Liver (tissue), 9 donors: ENCODE measurements around the gene DAPK1. TPM values are rescaled to one million over a fixed set of nuclear protein-coding genes. Genes with fewer than 3 reads are reported as not detected.

Experiments
- DNase-seq: peaks from one replicate; pipeline ENCODE4 v3.0.0-alpha.2; 2017; ENCODE audit warnings: low spot score
- H3K27ac ChIP-seq, 2 donors: one replicate each; pipeline ENCODE4 v1.7.0; 2013; ENCODE audit warnings: inconsistent platforms in 2 of 2, low read length in 2 of 2, control low read depth in 1 of 2, low read depth in 1 of 2, mild to moderate bottlenecking in 1 of 2
- H3K27me3 ChIP-seq, 4 donors: one replicate each; pipeline versions ENCODE4 v1.6.1 to v1.7.0; 2013; ENCODE audit warnings: low read length in 3 of 4, inconsistent platforms in 1 of 4, mild to moderate bottlenecking in 1 of 4, moderate library complexity in 1 of 4; ENCODE audit not compliant: control insufficient read depth in 4 of 4, insufficient read depth in 4 of 4
- H3K36me3 ChIP-seq, 4 donors: one replicate each; pipeline versions ENCODE4 v1.6.1 to v1.7.0; 2013; ENCODE audit warnings: low read length in 3 of 4, mild to moderate bottlenecking in 3 of 4, low read depth in 1 of 4, moderate library complexity in 1 of 4; ENCODE audit not compliant: control insufficient read depth in 4 of 4, insufficient read depth in 3 of 4
- H3K4me1 ChIP-seq, 4 donors: one replicate each; pipeline versions ENCODE4 v1.6.1 to v1.7.0; 2013; ENCODE audit warnings: low read length in 3 of 4, mild to moderate bottlenecking in 3 of 4, moderate library complexity in 1 of 4; ENCODE audit not compliant: control insufficient read depth in 4 of 4, insufficient read depth in 4 of 4
- H3K4me3 ChIP-seq, 3 donors: one replicate each; pipeline versions ENCODE4 v1.6.1 to v1.7.0; 2013; ENCODE audit warnings: low read length in 3 of 3, control low read depth in 1 of 3, low read depth in 1 of 3, mild to moderate bottlenecking in 1 of 3
- H3K9ac ChIP-seq, 2 donors: one replicate each; pipeline ENCODE4 v1.7.0; 2013; ENCODE audit warnings: low read length in 2 of 2, mild to moderate bottlenecking in 2 of 2, moderate library complexity in 2 of 2, control low read depth in 1 of 2, low read depth in 1 of 2
- H3K9me3 ChIP-seq, 4 donors: one replicate each; pipeline versions ENCODE4 v1.6.1 to v1.7.0; 2013; ENCODE audit warnings: low read length in 3 of 4; ENCODE audit not compliant: control insufficient read depth in 4 of 4
- ATF3 ChIP-seq: IDR thresholded peaks from 2 replicates; pipeline ENCODE4 v1.6.1; 2016; ENCODE audit warnings: antibody characterized with exemption
- CTCF ChIP-seq: fragments of 150-350 bp; IDR thresholded peaks from 2 replicates; pipeline ENCODE4 v1.5.1; 2017; ENCODE audit warnings: improper control_type of control experiment, low read depth, low read length; ENCODE audit not compliant: missing input control
- EGR1 ChIP-seq, 2 donors: IDR thresholded peaks; 2 replicates each; pipeline ENCODE4 v1.6.1; 2016 to 2018; ENCODE audit warnings: antibody characterized with exemption in 2 of 2, low read depth in 2 of 2
- FOXA2 ChIP-seq: IDR thresholded peaks from 2 replicates; pipeline ENCODE4 v1.6.1; 2016; ENCODE audit warnings: antibody characterized with exemption
- HNF4A ChIP-seq, 2 donors: conservative IDR thresholded peaks; 2 replicates each; pipeline ENCODE4 v1.6.1; 2016; ENCODE audit warnings: antibody characterized with exemption in 2 of 2, mild to moderate bottlenecking in 2 of 2
- HNF4G ChIP-seq: IDR thresholded peaks from 2 replicates; pipeline ENCODE4 v1.6.1; 2016; ENCODE audit warnings: antibody characterized with exemption
- MAX ChIP-seq: IDR thresholded peaks from 2 replicates; pipeline ENCODE4 v1.6.1; 2016; ENCODE audit warnings: antibody characterized with exemption
- RAD21 ChIP-seq, 2 donors: IDR thresholded peaks; 2 replicates each; pipeline ENCODE4 v1.6.1; 2016; ENCODE audit warnings: antibody characterized with exemption in 2 of 2, mild to moderate bottlenecking in 2 of 2
- REST ChIP-seq: IDR thresholded peaks from 2 replicates; pipeline ENCODE4 v1.6.1; 2016; ENCODE audit warnings: antibody characterized with exemption, mild to moderate bottlenecking
- SP1 ChIP-seq: IDR thresholded peaks from 2 replicates; pipeline ENCODE4 v1.6.1; 2018; ENCODE audit warnings: antibody characterized with exemption, mild to moderate bottlenecking
- YY1 ChIP-seq: IDR thresholded peaks from 2 replicates; pipeline ENCODE4 v1.6.1; 2016; ENCODE audit warnings: antibody characterized with exemption, mild to moderate bottlenecking
- ZBTB33 ChIP-seq: IDR thresholded peaks from 2 replicates; pipeline ENCODE4 v1.6.1; 2016; ENCODE audit warnings: antibody characterized with exemption
- WGBS: extraction: QIAGEN DNeasy Blood & Tissue Kit; methylation state at CpG from one replicate; pipeline ENCODE4 v1.1.7; 2013; 5-methylcytosine and 5-hydroxymethylcytosine counted together
- polyA plus RNA-seq, 2 donors: library from polyadenylated mRNA; stranded (reverse) in 1 of 2; unstranded in 1 of 2; fragments of 200-250 nt in 1 of 2; fragments of >200 nt in 1 of 2; fragmentation: Nextera tagmentation in 1 of 2; extraction: Ambion mirVana in 1 of 2; gene quantifications; one replicate each; pipeline versions ENCODE4 v1.2.1 to v1.2.3, GENCODE V29; 2013 to 2015
- total RNA-seq, 2 donors: library from RNA; depleted of rRNA; stranded (reverse); fragments of >200 nt; gene quantifications; one replicate each; pipeline ENCODE4 v1.2.3, GENCODE V29; 2014
- donor health status: healthy.
- donor health status: healthy.
- donor health status: healthy.
- donor health status: healthy.
- donor health status: healthy.

DAPK1 gene
- total and polyA plus RNA-seq, 4 donors: 14.0 to 40.8 (median 21.8) TPM

- TF ChIP-seq CTCF: no peak
- no peak for TF ChIP-seq YY1
- no peak for TF ChIP-seq ATF3
- TF ChIP-seq MAX: no peak
These were observed 110.2 kb downstream of the DAPK1 start (continued) for GRCh38 chr9:87607859-87608258.

- no peak for DNase-seq
- Histone ChIP-seq H3K9ac (no peak overlapping the region), H3K27me3 (no peaks in the 10 kb centered on the region), H3K4me3 (no peak overlapping the region), H3K27ac (no peak overlapping the region), H3K36me3 (peaks cover 3 to 18% (median 12%) of the 10 kb centered on the region in 4 donors), H3K9me3 (no peaks in the 10 kb centered on the region), H3K4me1 (peaks cover 14 to 50% (median 44%) of the 10 kb centered on the region in 4 donors)
- WGBS: 93% methylated on average over 11 of the region's 11 CpGs
- TF ChIP-seq HNF4G (no peak), FOXA2 (no peak), CTCF (no peak), ZBTB33 (no peak), REST (no peak), SP1 (no peak), HNF4A (conservative IDR thresholded peaks at IDR 0.05) (no peak), RAD21 (IDR thresholded peaks at IDR 0.05) (no peak), EGR1 (IDR thresholded peaks at IDR 0.05; ENCODE audit: low read depth in 2 of 2) (no peak)
These were observed 111.3 kb downstream of the DAPK1 start for GRCh38 chr9:87609002-87609401.
